Activated T-cell treated with anti-CD3 and anti-CD28 coated beads for 24 hours (primary cell): Measurements from ENCODE around the gene ASMT.
"Not testable (repeated sequence)": the region's sequence is repeated elsewhere in the genome, so short reads cannot be mapped to it uniquely, and the experiment has no call there.

Experiments
- DNase-seq: peaks from one replicate; pipeline ENCODE4 v3.0.0-alpha.2; 2020; ENCODE audit warnings: low read depth

Gene ASMT, protein sequence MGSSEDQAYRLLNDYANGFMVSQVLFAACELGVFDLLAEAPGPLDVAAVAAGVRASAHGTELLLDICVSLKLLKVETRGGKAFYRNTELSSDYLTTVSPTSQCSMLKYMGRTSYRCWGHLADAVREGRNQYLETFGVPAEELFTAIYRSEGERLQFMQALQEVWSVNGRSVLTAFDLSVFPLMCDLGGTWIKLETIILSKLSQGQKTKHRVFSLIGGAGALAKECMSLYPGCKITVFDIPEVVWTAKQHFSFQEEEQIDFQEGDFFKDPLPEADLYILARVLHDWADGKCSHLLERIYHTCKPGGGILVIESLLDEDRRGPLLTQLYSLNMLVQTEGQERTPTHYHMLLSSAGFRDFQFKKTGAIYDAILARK

DNA sequence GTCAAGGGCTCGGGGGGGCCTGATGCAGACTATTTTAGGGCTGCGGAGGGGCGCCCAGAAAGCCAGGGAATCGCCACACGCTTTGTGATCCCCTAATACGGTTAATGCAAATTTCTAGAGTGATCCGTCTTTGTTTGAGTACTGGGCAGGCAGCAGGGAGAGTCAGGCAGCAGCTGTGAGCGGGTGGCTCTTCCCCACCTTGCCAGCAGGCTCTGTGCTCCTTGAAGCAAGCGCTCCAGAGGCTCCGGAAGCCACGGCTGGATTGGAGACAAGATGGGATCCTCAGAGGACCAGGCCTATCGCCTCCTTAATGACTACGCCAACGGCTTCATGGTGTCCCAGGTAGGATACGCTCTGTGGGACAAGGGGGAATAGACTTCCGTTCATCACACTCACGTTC, at the start of gene ASMT:
Gene ASMT (plus strand): TSS at position 133 of the 400 bp plus-strand sequence. CDS start 141 bp downstream, at position 274.
- DNase-seq, result no peak

DNA sequence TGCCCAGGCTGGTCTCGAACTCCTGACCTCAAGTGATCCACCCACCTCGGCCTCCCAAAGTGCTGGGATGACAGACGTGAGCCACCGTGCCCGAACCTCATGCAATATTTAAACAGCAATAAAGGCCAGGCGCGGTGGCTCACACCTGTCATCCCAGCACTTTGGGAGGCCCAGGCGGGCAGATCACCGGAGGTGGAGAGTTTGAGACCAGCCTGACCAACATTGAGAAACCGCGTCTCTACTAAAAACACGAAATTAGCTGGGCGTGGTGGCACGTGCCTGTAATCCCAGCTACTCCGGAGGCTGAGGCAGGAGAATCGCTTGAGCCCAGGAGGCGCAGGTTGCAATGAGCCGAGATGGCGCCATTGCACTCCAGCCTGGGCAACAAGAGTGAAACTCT, 40.7 kb upstream of the ASMT start:
- not testable (repeated sequence) for DNase-seq

DNA sequence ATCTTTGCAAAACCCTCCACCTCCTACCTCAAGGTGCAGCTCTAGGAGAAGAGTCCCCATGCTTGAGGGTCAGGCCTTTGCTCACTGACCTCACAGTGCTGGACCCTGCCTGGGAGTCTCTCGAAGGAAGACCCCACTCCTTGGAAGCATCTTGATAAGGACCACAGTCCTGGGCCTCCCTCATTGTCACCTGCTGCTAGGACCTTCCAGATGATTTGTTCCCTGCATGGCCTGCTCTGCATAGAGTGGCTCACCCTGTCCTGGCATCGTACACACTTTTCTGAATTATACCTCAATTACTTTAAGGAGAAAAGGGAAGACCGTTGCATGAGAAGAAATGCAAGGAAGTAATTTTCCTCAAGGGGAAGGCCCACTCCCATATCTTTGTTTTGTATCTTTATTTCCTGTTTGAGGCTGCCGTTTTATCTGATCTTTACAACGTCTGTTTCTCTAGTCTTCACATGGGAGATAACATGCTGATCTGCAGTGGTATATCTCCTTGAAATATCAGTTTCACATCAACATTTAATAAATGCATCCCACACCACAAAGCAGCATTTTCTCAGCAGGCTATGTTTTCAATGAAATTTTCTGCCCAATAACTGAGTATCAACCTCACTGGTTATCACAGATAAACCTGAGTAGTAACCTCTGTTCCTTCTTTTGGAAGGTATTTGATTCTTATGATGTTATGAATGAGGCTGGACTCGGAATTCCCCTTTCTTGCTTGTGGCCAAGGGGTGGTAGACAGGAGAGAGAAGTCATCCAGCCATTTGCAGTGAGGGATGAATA, 38.5 kb upstream of the ASMT start:
- no peak for DNase-seq

DNA sequence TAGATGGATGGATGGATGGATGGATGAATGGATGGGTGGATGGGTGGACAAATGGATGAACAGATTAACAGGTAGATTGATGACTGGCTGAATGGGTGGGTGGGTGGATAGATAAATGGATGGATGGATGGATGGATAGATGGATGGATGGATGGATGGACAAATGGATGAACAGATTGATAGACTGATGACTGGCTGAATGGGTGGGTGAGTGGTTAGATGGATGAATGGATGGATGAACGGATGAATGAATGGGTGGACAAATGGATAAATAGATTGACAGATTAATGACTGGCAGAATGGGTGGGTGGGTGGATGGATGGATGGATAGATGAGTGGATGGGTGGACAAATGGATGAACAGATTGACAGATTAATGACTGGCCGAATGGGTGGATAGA, 37.0 kb upstream of the ASMT start:
- DNase-seq, result no peak

DNA sequence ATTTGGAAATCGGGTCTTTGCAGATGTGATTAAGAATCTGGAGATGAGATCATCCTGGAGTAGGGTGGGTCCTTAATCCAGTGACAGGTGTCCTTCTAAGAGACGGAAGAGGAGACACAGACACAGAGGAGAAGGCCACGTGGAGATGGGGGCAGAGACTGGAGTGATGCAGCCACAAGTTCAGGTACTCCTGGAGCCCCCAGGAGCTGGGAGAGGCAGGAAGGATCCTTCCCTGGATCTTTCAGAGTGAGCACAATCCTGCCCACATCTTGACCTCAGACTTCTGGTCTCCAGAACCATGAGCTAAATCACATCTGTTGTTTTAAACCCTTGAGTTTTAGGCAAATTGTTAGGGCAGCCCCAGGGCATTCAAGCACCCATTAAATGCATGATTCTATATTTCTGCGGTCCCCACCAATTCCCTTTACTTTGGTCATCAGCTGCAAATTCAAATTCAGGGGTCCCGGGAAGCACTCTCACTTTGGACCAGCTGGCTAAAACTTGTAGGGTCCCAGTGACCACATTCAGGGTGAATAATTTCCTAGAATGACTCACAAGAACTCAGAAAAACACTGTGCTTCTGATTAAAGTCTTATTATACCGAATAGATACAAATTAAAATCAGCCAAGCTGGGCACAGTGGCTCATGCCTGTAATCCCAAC, 36.2 kb upstream of the ASMT start:
- DNase-seq, result no peak

DNA sequence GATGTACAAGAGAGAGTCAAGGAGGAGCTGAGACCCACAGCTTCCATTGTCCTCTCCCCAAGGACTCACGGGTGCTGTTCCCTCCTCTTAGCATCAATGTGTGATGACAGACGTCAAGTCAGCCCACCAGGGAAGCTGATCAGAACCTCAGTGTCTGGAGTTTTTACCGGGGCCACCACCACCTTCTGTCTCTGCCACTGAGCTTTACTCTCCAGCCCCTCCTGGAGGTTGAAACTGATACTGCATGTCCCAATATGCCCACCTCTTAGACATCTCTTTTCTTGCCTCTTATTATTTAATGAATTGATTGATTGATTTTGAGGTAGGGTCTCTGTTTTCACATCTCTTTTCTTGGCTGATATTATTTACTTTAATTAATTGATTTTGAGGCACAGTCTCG, 33.7 kb upstream of the ASMT start:
- DNase-seq, result peak; percentile 70

DNA sequence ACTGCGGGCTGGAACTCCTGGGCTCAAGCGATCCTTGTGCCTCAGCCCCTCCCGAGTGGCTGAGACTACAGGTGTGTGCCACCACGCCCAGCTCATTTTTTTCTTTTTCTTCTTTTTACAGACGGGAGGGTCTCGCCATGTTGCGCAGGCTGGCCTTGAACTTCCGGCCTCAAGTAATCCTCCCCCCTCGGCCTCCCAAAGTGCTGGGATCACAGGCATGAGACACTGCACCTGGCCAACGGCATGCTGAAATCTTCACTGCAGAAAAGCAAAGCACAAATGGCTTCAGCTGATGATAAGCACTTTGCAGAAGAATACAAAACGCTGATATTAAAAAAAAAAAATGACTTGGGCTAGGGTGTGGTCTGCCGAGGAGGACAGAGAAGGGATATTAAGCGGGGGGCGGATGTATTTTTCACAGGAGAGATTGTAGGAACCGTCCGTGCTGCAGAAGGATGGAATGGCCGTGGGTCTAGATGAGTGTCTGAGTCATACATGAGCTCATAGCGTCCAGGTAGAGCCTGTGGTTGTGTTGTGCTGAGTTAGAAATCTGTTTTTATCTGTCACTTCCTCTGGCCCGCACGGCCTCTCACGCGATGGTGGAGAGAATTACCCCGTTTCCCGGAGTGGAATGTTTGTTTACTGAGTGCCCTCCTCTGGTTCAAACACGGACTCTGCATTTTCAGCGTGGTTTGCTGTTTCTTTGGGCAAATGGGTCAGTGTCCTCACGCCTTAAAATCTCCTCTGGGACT, 32.0 kb upstream of the ASMT start:
- DNase-seq, result peak; percentile 49

DNA sequence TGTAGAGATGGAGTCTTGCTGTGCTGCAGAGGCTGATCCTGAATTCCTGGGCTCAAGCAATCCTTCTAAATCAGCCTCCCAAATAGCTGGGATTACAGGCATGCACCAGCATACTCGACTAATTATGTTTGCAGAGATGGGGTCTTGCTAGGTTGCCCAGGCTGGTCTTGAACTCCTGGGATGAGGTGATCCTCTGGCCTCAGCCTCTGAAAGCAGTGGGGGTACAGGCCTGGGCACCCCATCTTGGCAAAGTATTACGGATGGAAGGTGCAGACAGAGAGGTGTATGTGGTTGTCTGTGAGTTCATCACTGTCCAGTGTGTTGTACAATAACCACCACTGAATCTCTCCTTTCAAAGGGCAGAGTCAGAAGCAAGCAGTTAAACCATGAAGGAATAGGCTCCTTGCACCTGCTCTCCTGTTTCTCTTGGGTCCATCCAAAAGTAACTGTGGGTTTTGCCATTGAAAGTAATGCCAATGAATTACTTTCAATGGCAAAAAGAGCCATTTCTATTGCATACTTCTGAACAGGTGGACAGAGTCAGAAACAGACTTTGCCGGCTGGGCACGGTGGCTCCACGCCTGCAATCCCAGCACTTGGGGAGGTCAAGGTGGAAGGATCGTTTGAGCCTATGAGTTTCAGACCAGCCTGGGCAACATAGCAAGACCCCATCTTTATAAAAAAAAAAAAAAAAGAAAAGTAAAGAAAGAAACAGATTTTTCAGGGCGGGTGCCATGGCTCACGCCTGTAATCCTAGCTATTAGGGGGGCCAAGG, 30.4 kb upstream of the ASMT start:
- DNase-seq, result no peak

DNA sequence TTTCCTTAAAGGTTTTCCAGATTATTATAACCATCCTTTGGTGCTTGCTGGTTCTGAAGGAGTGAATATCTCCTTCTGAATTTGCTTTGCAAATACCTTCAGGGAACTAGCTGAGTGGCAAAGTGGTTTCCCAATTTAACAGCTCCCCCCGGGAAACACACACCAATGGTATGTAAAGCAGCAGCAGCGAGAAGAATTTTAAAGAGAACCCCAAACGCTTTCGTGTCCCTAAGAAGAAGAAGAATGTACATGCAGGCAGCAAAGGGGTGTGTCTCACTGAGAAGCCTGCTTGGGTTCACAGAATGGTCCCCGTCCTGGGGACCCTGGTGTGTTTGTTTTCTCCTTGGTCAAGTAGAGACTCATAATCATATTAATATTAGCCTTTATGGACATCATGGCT, 27.7 kb upstream of the ASMT start:
- DNase-seq, result no peak

DNA sequence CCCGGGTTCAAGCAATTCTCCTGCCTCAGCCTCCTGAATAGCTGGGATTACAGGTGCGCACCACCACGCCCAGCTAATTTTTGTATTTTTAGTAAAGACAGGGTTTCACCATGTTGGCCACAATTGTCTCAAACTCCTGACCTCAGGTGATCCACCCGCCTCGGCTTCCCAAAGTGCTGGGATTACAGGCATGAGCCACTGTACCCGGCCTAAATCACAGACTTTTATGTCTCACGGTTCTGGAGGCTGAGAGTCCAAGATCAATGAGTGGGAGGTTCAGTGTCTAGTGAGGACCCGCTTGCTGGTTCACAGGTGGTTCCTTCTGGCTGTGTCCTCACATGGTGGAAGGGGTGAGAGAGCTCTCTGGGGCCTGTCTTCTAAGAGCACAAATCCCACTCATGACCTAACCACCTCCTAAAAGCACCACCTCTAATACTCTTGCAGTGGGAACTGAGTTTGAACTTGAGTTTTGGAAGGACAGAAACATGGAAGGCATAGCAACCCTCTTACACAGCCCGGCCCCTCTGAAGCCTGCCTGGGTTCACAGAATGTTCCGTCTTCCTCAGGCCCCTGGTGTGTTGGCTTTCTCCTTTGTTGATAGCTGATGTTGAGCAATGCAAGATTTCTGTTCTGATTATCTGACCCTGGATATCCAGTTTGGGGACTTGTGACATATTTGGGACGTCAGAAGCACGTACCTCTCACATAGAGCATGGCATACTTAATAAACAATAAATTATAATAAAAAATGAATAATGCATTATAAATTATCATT, 25.3 kb upstream of the ASMT start:
- DNase-seq, result no peak

DNA sequence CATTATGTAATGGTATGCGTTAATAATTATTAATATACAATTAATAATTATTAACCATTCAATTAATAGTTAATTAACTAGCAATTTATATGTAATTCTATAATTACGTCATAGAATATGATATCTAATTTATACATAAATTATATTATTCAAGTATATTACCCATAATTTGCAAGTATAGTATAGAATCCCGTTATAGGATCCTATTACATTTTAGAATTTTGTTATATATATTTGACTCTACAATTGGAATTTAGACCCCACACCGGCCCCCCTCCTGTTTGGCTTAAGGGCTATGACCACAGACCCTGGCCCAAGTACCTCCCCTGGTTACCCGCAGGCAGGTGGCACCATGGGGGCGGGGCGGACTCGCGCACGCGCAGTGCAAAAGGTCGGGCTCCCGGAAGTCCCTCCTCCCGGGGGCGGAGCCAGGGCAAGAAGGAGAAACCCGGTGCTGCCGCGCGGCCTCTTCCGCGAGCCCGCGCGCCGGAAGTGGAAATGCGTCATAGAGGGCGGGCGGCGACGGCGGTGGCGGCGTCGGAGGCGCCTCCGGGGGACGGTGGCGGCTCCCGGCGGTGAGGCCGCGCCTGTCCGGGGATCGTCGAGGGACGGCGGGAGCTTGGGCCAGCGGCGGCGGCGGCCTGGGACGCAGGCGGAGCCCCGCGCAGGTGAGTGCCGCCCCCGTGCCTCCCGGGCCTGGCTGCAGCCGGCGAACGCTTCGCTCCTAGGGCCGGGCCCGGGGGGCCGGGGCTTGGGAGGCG, 23.6 kb upstream of the ASMT start, which contains the start of gene AKAP17A:
Gene AKAP17A (plus strand): TSS at position 503 of the 761 bp plus-strand sequence. CDS start 1,859 bp downstream, outside the sequence.
- peak; percentile 99 for DNase-seq

DNA sequence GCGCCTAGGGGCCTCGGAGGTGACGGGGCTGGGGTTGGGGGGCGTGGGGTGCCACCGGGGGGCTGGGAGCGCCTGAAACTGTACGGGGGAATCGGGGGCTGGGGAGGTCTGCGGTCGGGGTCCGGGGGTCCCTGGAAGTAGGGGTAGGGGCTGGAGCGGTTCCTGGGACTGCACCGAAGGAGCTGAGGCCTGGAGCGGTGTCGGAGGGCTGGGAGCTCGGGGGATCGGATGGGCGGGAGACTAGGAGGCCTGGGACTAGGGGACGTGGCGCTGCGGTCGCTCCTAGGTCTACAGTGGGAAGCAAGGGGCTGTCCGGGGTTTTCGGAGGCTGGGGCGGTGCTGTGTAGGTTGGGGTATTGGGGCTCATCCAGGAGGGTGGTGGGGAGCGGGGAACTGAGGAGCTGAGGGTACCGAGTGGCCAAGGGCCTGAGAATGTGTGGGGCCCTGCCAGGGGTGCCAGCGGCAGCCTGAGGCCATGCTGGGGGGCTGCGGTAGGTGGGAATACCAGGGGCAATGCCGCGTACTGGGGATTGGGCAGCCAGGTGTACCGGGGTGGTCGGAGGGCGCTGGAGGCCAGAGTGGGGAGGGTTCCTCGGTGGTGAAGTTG, 22.9 kb upstream of the ASMT start:
- no peak for DNase-seq

DNA sequence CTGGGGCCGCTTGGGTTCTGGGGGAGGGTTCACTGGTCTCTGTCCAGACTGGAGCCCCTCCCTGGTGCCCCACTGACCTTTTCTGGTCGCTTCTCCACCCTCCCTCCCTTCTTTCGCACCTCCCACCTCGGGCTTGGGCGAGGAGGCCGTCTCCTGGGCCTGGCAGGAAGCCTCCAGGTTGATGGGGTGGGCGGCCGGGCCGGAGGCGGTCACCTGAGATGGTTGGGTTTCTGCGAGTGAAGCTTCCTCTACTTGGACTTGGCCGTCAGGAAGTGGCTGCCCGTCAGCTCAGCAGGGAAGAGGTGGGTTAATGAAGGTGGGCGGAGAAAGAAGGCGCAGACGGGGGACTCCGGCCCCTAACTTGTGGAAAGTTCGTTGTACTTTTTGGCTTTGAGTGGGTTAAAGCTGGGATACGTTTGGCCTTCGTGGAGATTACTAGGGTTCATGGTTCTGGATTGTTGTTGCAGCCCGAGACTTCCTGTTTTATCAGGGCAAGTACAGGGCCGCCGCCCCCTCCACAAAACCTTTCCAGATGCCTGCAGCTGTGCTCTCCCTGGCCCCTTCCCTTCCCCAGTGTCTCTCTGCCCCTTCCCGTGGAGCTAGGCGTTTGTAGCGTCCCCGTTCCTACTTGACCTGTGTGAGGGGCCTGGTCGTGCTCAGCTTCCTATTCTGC, 22.3 kb upstream of the ASMT start:
- DNase-seq, result no peak

DNA sequence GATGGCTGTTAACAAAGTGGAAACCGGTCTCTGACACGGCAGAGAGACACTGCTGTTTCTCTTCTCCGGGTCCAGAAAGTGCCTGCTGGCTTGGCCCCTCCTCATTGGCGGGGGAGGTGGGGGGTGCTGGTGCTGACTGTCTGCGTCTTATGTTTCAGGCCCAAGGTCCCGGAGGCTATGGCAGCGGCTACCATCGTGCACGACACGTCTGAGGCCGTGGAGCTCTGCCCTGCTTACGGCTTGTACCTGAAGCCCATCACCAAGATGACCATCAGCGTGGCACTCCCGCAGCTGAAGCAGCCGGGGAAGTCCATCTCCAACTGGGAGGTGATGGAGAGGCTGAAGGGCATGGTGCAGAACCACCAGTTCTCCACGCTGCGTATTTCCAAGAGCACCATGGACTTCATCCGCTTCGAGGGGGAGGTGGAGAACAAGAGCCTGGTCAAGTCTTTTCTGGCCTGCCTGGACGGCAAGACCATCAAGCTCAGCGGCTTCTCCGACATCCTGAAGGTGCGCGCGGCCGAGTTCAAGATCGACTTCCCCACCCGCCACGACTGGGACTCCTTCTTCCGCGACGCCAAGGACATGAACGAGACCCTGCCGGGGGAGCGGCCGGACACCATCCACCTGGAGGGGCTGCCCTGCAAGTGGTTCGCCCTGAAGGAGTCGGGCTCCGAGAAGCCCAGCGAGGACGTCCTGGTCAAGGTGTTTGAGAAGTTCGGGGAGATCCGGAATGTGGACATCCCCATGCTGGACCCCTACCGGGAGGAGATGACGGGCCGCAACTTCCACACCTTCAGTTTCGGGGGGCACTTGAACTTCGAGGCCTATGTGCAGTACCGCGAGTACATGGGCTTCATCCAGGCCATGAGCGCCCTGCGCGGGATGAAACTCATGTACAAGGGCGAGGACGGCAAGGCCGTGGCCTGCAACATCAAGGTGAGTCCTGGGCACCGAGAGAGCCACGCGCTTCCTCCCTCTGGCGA, 21.3 kb upstream of the ASMT start:
- DNase-seq, result no peak

DNA sequence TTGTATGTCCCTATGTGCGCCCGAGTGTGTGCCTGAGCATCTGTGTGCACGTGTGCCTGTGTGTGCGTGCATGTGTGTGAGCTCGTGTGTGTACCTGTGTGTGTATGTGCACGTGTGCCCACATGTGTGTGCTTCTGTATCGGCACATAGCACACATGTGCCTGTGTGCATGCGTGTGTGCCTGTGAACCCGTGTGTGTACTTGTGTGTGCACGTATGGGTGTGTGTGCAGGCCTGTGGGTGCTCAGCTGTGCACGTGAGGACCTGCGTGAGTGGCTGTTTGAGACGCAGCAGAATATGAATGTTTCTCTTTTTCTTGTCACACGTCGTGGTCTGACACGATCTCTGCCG, 19.2 kb upstream of the ASMT start:
- no peak for DNase-seq

DNA sequence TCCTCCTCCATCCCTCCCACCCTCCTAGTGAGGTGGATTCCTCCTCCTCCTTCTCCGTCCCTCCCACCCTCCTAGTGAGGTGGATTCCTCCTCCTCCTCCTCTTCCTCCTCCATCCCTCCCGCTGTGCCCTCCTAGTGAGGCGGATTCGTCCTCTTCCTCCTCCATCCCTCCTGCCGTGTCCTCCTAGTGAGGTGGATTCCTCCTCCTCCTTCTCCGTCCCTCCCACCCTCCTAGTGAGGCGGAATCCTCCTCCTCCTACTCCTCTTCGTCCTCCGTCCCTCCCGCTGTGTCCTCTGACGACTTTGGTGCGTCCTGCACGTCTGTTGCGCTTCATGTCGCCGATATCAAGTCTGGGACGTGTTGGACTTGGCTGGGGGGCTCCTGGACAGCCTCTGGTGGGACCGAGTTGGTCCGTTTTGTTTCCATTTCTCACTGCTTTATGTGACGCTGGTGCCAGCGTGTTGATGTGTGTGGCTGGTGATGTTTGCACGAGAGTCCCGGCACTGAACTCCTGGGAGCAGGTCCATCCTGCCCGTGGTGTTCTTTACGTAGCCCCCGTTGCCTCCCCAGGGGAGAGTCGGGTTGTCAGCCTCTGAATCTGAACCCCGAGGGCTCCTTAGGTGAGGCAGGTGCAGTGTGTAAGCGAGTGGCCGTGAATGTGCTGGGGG, 18.0 kb upstream of the ASMT start:
- no peak for DNase-seq
